Rectal smooth muscle tissue (tissue), 1 donor: ENCODE data around the gene NFIA.
A peak's percentile ranks its signal among the peaks of the same experiment; 100 is the strongest.

Experiments used
- H3K27ac ChIP-seq: one replicate; pipeline ENCODE4 v1.7.0; 2013; ENCODE audit warnings: low read depth, low read length, inconsistent platforms
- H3K27me3 ChIP-seq: one replicate; pipeline ENCODE4 v1.7.0; 2013; ENCODE audit warnings: low read length; ENCODE audit not compliant: control insufficient read depth, insufficient read depth
- H3K36me3 ChIP-seq: one replicate; pipeline ENCODE4 v1.7.0; 2013; ENCODE audit warnings: low read length; ENCODE audit not compliant: control insufficient read depth, insufficient read depth
- H3K4me1 ChIP-seq: one replicate; pipeline ENCODE4 v1.7.0; 2013; ENCODE audit warnings: low read length; ENCODE audit not compliant: control insufficient read depth, insufficient read depth
- H3K4me3 ChIP-seq: one replicate; pipeline ENCODE4 v1.7.0; 2013; ENCODE audit warnings: low read length
- H3K9ac ChIP-seq: one replicate; pipeline ENCODE4 v1.7.0; 2013; ENCODE audit warnings: low read length

NFIA gene

DNA sequence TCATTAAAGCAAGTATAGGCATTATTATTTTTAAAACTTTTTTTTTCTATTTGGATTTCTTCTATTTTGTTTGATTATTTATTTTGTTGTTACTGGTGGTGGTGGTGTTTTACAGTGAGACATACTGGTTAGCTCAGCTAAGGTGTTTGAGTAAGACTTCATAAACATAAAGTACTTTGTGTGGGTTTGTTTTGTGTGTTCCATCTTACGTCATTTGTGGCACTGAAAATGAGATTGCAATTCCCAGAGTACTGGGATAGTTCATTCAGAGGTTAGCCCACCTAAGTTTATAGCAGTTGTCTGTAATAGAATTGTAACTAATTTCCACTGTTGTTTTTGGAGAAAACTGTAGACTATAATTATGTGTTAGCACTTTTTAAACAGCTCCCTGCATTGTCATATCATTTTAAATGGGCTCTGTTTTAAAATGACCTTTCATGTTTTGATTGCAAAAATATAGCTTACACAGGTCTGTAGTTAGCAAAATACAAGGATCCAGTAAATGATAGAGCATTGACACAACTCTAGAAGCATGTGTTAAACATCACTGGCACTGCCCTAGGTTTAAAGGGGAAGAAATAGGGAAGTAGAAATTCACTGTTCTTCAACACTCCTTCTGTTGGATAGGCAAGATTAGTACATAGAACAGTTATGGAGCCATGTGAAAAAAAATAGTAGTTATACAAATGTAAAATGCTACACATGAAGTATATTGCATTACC, 171.7 kb downstream of the NFIA start:
- Histone ChIP-seq H3K4me1 (peaks cover 40% of the 10 kb centered on the region), H3K9ac (no peak overlapping the region), H3K4me3 (no peak overlapping the region), H3K36me3 (no peaks in the 10 kb centered on the region), H3K27ac (peak overlapping the region; percentile 85), H3K27me3 (no peaks in the 10 kb centered on the region)

DNA sequence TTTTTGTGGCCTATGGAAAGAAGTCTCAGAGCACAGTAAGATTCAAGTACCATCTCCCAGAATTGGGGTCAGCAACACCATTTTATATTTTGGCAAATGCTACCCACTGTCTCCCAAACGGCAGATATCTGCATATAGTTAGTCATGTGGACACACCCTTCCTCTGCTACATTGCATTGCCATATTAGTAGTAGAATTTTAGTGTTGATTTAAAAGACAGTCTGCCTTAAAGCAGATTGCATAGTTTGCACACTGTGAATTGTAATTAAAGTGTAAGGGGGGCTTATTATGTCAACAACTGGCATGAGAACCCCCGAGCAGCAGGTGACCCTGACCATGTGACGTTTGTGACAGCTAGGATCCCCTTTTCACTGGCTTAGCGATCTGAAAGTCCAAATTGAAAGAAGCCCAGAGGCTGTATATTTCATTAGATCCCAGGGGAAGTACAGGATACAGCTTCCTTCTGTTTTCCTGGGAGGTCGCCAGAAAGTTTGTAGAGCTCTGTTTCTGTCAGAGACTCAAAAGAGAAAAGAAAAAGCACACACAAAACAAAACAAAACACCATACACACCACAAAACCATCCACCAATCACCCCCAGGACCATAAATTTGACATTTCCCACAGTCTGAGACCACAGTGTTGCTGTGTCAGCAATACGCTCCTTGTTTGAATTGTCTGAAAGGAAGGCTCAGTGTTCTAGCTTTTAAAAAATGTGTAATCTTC, 172.4 kb downstream of the NFIA start:
- Histone ChIP-seq H3K36me3 (no peaks in the 10 kb centered on the region), H3K27ac (peak overlapping the region; percentile 85), H3K27me3 (no peaks in the 10 kb centered on the region), H3K4me3 (peak overlapping the region; percentile 64), H3K9ac (no peak overlapping the region), H3K4me1 (peaks cover 40% of the 10 kb centered on the region)

DNA sequence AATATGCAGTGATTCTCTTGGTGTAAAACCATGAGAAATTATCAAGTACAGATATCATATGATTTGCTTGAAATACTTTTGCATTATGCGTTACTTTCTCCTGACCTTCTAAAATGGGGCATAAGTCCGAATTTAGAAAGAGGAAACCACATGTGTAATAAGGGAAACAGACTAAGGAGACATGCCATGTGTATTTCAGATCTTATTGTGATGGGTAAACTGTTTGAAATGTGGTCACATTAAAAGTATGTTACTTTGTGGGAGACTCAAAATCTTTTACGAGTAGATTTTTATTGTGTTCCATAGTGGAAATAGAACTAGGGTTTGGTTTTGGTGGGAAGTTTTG, 173.0 kb downstream of the NFIA start:
- H3K27me3 ChIP-seq = no peaks in the 10 kb centered on the region
- peak overlapping the region; percentile 85 for H3K27ac ChIP-seq
- H3K4me3 ChIP-seq = peak overlapping the region; percentile 64
- peaks cover 40% of the 10 kb centered on the region for H3K4me1 ChIP-seq
- H3K9ac ChIP-seq = no peak overlapping the region
- H3K36me3 ChIP-seq = no peaks in the 10 kb centered on the region

DNA sequence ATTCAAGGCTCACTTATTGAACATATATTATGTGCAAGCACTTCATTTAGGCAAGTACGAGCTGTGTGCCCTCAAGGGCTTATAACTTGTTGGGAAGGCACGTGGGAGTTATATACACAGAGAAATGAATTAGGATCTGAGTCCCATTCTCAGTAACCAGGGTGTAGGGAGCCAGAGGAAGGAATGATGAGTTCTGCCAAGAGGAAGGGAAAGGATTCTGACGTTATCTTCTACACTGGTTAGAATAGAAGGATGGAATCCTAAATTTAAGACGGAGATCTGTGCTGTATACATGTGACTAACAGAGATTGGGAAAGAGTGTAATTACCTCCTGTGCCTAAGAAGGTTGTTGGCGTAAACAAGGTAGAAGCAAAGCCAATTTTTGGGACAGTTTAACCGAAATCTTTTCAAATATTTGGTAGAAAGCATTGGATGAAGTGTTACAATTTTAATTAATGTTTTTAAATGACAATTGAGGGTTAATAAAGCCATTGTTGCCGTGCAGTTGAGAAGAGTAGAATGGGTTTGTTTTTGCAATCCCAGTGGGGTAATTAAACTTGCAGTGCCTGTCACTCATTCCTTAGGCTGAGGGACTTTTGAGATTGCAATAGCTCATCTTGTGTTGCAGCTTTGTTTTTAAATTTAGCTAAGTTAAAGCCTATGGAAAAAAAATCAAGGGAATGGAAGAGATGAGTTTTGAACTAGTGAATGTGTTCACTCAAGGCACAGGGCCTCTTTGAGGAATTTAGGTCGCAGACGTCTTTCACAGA, 177.2 kb downstream of the NFIA start:
- H3K27ac ChIP-seq = no peak overlapping the region
- no peak overlapping the region for H3K9ac ChIP-seq
- H3K4me1 ChIP-seq = peaks cover 15% of the 10 kb centered on the region

DNA sequence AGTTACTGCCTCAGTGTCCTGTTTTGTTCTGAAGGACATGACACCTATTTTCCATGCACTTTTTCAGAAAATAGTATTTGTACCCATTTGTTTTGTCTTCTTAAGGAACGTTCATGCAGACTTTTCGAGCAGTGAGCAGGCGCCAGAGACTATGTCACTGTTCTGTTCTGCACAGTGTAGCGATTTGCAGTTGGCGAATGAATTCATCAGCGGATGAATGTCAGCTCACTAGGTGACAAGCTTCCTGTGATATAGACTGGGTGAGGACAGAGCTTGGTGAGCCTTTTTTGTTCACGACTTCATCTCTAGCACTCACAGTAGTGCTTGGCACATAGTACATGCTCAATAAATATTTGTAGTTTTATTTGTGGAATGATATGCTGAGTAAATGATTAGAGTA, 177.8 kb downstream of the NFIA start:
- H3K27ac ChIP-seq = no peak overlapping the region
- H3K4me1 ChIP-seq = peaks cover 11% of the 10 kb centered on the region
- no peaks in the 10 kb centered on the region for H3K36me3 ChIP-seq
- no peak overlapping the region for H3K4me3 ChIP-seq
- no peaks in the 10 kb centered on the region for H3K27me3 ChIP-seq
- no peak overlapping the region for H3K9ac ChIP-seq

More for the DNA sequence above, 177.2 kb downstream of the NFIA start:
- no peaks in the 10 kb centered on the region for H3K36me3 ChIP-seq
- no peaks in the 10 kb centered on the region for H3K27me3 ChIP-seq
- no peak overlapping the region for H3K4me3 ChIP-seq

DNA sequence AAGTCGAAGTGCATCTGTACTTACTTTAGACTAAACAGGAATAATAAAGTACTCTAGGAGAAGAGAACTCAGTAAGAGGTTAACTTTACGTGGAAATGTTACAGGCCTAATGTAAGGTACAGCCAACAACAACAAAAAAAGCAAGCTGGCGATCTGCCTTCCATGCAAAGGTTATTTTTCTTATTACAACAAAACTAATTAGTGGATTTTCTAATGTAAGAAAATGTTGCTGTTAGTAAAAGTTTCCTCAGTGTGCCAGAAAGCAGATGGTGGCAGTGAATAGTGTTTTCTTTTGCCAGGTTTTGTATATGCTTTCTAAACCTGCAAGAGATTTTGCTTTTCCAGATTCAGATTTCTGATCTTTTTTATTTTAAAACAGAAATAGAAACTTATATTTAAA, 179.2 kb downstream of the NFIA start:
- Histone ChIP-seq H3K4me1 (peaks cover 4% of the 10 kb centered on the region), H3K36me3 (no peaks in the 10 kb centered on the region), H3K27me3 (no peaks in the 10 kb centered on the region), H3K4me3 (no peak overlapping the region), H3K9ac (no peak overlapping the region), H3K27ac (no peak overlapping the region)

DNA sequence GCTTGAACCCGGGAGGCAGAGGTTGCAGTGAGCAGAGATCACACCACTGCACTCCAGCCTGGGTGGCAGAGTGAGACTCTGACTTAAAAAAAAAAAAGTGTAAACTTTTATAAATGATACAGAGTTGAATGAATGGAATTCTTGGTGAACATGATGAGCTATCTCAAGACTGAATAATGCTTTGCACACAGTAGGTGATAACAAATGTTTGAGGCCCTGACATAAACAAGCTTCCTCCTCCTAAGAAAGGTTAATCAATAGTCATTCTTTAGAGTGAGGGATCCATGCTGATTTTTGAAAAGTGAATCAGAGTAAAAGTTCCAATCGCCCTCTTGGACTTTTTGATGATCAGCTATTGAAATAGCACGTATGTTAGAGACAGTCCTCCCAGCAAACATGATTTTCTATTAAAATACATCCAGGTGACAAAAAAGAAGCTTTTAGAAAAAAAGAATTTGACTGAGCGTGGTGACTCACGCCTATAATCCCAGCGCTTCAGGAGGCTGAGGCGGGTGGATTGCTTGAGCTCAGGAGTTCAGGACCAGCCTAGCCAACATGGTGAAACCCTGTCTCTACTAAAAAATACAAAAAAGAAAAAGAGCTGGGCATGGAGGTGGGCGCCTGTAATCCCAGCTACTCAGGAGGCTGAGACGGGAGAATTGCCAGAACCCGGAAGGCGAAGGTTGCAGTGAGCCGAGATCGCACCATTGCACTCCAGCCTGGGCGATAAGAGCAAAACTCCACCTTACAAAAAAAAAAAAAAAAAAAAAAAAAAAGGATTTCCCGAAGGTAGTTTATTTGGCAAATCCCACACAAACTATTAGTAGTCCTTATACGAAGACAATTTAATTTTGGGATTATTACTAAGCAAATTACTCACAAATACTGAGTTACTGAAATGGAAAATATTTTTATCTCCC, 181.8 kb downstream of the NFIA start:
- Histone ChIP-seq H3K9ac (no peak overlapping the region), H3K36me3 (no peaks in the 10 kb centered on the region), H3K4me1 (peaks cover 6% of the 10 kb centered on the region), H3K4me3 (no peak overlapping the region), H3K27ac (no peak overlapping the region), H3K27me3 (no peaks in the 10 kb centered on the region)

DNA sequence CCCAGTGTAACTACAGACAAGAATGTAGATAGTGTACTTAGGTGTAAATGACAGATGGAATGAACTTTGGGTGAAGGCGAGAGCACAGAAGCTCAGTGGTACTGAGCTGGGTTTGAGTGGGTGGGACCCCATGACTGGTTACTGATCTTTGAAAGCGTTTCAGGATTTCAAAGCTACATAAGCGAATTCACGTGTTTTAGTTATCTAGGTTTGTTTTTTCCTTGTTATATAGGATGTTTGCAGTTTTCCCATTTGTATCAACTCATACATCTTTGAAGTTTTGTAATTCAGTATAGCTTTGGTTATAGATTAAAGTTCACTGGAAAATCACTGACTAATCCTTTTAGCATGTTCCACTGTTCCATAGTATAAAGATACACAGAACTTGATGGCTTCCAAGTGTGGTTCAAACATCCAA, 182.5 kb downstream of the NFIA start:
- peaks cover 6% of the 10 kb centered on the region for H3K4me1 ChIP-seq
- no peaks in the 10 kb centered on the region for H3K27me3 ChIP-seq
- H3K4me3 ChIP-seq = no peak overlapping the region
- no peak overlapping the region for H3K27ac ChIP-seq
- H3K36me3 ChIP-seq = no peaks in the 10 kb centered on the region
- no peak overlapping the region for H3K9ac ChIP-seq

DNA sequence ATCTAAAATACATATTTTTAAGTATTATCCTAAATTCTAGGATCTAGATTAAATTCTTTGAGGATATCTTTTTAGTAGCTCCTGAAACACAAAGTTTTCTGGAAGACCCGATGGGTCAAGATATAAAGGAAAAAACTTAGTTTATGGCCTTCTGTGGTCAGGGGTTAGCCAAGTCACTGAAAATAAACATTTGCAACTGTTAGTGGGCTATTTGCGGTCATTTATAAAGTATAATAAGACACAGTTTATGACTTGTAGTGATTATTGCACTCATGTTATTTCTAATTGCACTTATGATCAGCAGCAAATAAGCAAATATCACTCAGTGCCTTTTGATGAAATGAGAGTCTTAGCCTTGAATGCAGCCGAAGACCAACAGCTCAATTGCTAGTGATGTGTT, 183.3 kb downstream of the NFIA start:
- peaks cover 6% of the 10 kb centered on the region for H3K4me1 ChIP-seq
- H3K9ac ChIP-seq = no peak overlapping the region

DNA sequence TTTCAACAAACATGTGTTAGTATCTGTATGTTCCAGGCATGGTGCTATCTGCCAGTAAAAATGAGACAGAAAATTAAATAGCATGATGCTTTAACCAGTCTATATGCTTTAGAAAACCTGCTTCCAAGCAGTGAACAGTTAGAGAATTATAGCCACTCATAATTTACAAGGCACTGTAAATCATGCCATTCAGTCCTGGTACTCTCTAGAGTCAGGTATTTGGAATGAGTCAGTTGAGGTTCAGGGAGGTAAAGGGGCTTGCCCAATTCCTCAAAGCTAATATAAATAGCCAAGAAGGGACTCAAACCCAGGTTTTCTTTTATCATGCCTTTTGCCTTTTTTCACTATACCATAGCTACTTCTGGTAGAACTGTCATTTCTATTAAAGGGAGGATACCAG, 184.4 kb downstream of the NFIA start:
- no peak overlapping the region for H3K27ac ChIP-seq
- H3K4me3 ChIP-seq = no peak overlapping the region
- H3K27me3 ChIP-seq = no peaks in the 10 kb centered on the region
- H3K4me1 ChIP-seq = peaks cover 6% of the 10 kb centered on the region
- no peak overlapping the region for H3K9ac ChIP-seq
- H3K36me3 ChIP-seq = no peaks in the 10 kb centered on the region

More for the DNA sequence above, 183.3 kb downstream of the NFIA start:
- H3K4me3 ChIP-seq = no peak overlapping the region
- no peaks in the 10 kb centered on the region for H3K36me3 ChIP-seq
- no peak overlapping the region for H3K27ac ChIP-seq
- H3K27me3 ChIP-seq = no peaks in the 10 kb centered on the region

DNA sequence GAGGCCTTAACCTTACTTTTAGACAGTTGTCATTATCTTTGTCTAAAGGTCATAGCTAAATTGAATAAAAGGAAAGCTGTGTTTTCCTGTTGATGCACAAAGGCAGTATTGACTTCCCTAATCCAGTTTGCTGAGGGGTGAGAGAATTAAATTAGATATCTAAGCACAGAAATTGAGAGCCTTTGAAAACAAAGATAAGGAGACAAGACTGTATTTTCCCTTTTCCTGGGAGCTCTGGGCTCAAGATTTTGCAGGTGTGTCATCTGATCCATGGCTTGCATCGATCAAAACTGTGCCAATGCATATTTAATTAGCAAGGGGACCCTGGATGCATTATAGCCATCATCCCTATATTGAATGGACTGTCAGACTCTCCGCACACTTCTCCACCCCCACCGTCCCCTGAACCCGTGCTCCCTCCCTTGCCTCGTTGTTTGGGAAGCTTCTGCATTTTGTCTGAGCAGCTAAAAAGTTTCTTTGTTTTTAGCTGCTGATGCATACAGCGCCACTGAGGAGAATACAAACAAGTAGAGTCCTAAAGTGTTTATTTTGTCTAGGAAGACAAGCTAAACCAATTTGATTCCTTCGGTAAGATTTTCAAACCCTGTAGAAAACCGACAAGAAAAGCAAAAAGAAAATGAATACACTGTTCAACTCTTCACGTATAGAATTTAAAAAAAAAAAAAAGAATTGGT, 186.3 kb downstream of the NFIA start:
- no peak overlapping the region for H3K9ac ChIP-seq
- peaks cover 2% of the 10 kb centered on the region for H3K4me1 ChIP-seq
- no peaks in the 10 kb centered on the region for H3K36me3 ChIP-seq
- no peaks in the 10 kb centered on the region for H3K27me3 ChIP-seq
- no peak overlapping the region for H3K4me3 ChIP-seq
- no peak overlapping the region for H3K27ac ChIP-seq
